ENCODE data around the gene BMP8A. TPM values are rescaled to one million over a fixed set of nuclear protein-coding genes. Genes with fewer than 3 reads are reported as not detected.

Gene BMP8A
- total and polyA plus RNA-seq, 2 of the 8 experiments (the other 6 are each of a cell fraction or from before 2014, with no cell fraction given), result 0.38 to 0.43 TPM

- H2AFZ ChIP-seq (ENCODE audit: low read length), result no peak overlapping the region
Observed at GRCh38 chr1:39490596-39491145, 765 bp upstream of the BMP8A start.

More at GRCh38 chr1:39490596-39491145, 765 bp upstream of the BMP8A start:
- Histone ChIP-seq H3K18ac (ENCODE audit: extremely low read depth, low read length) (no peak overlapping the region), H4K20me1 (replicated peaks in 1 of 2; ENCODE audit: control insufficient read depth in 1 of 2, insufficient read depth in 2 of 2, low read length in 2 of 2) (peaks cover 0 to 4% of the 10 kb centered on the region in 2 experiments), H4K5ac (ENCODE audit: insufficient read length, low read depth, low read length) (no peak overlapping the region), H2BK15ac (ENCODE audit: low read length) (no peak overlapping the region), H3K4me2 (ENCODE audit: insufficient read depth in 1 of 2, low read depth in 2 of 2, low read length in 2 of 2) (peak overlapping the region; percentile 54 to 81), H3K27ac (ENCODE audit: low read depth, low read length) (no peak overlapping the region), H3K27me3 (replicated peaks in 1 of 4; ENCODE audit: control insufficient read depth in 3 of 4, extremely low read depth in 1 of 4, insufficient read depth in 3 of 4, low read length in 3 of 4) (peaks cover 18 to 49% (median 43%) of the 10 kb centered on the region in 4 experiments), H3K14ac (ENCODE audit: insufficient read length) (no peak overlapping the region), H4K91ac (replicated peaks; ENCODE audit: insufficient read length, low read length) (no peak overlapping the region), H4K8ac (ENCODE audit: extremely low read depth, insufficient read depth, low read length) (peak overlapping the region; percentile 79), H2BK5ac (ENCODE audit: low read depth, low read length) (no peak overlapping the region), H3K23ac (ENCODE audit: insufficient read length) (no peak overlapping the region), H2BK12ac (ENCODE audit: low read depth, low read length) (no peak overlapping the region), H3K4ac (replicated peaks; ENCODE audit: insufficient read length, low read depth, low read length) (no peak overlapping the region), H3K4me3 (ENCODE audit: extremely low read depth in 1 of 4, insufficient read depth in 2 of 4, low read depth in 3 of 4, low read length in 4 of 4) (peak overlapping the region; percentile 37 to 61 (median 45)), H2BK20ac (ENCODE audit: low read length) (no peak overlapping the region), H2AK5ac (ENCODE audit: low read depth, low read length) (no peak overlapping the region), H3K23me2 (ENCODE audit: low read depth, low read length) (peaks cover 7% of the 10 kb centered on the region; the same call in 1 of the 2 replicates), H2BK120ac (replicated peaks; ENCODE audit: low read depth, low read length) (no peak overlapping the region), H3K9me3 (ENCODE audit: insufficient read depth in 2 of 2, low read depth in 1 of 2, low read length in 1 of 2) (no peaks in the 10 kb centered on the region), H3K4me1 (replicated peaks in 1 of 4; ENCODE audit: control insufficient read depth in 3 of 4, insufficient read depth in 4 of 4, low read length in 3 of 4) (no peaks in the 10 kb centered on the region; a peak in 1 of 7 replicates), H3K56ac (replicated peaks; ENCODE audit: insufficient read length, low read depth, low read length) (no peak overlapping the region), H3K79me1 (ENCODE audit: low read depth, low read length) (no peaks in the 10 kb centered on the region), H3K9ac (replicated peaks in 1 of 4; ENCODE audit: extremely low read depth in 1 of 4, low read depth in 3 of 4, low read length in 3 of 4) (no peak overlapping the region), H3K36me3 (ENCODE audit: control insufficient read depth in 2 of 4, insufficient read depth in 4 of 4, low read length in 3 of 4) (peaks cover 0 to 17% (median 6%) of the 10 kb centered on the region in 4 experiments; a peak in 4 of 8 replicates), H3K79me2 (ENCODE audit: control insufficient read depth in 1 of 2, insufficient read depth in 2 of 2, low read length in 2 of 2) (no peaks in the 10 kb centered on the region)
- DNase-seq (ENCODE audit: low read depth in 1 of 2, low spot score in 2 of 2), result peak in 1 of 2 experiments; percentile 75
- CTCF ChIA-PET (ENCODE audit: partially characterized antibody), result interaction anchor here (0.8 to 3.7 kb wide), 5 partner anchors 17 to 168 kb away, joined by 3 to 25 read pairs (median 3); no protein-coding TSS in a partner anchor
- no peak for FAIRE-seq
- WGBS, 2 experiments (ENCODE audit: extremely low coverage in 1 of 2, insufficient coverage in 1 of 2, insufficient read length in 1 of 2, insufficient replicate concordance in 2 of 2, low coverage in 1 of 2, low lambda C conversion rate in 2 of 2, missing lambda C conversion rate in 1 of 2), result 25% methylated on average over 19 of the region's 32 CpGs; no CpG with 5 or more reads in 1 of the 2 experiments
- peak; percentile 65 for TF ChIP-seq EZH2 (IDR thresholded peaks at IDR 0.05; ENCODE audit: low read depth, low read length, severe bottlenecking)
- no peak for TF ChIP-seq JUN (IDR thresholded peaks at IDR 0.05; ENCODE audit: low read depth, low read length)
- TF ChIP-seq SP1 (IDR thresholded peaks at IDR 0.05; ENCODE audit: low read depth, low read length), result no peak
- TF ChIP-seq SUZ12 (IDR thresholded peaks at IDR 0.05; ENCODE audit: low read length), result peak; percentile 52; the same call in 1 of the 2 replicates
- no peak for TF ChIP-seq RFX5 (IDR thresholded peaks at IDR 0.05; ENCODE audit: borderline replicate concordance, low read depth, low read length)
- POLR2A ChIA-PET (ENCODE audit: partially characterized antibody), result interaction anchor here (0.9 to 2.5 kb wide), 4 partner anchors 11 to 37 kb away, joined by 3 to 8 read pairs (median 4); no protein-coding TSS in a partner anchor

Measured in H1 (cell line).